ENCODE results near the gene FAM83C. TPM values are rescaled to one million over a fixed set of nuclear protein-coding genes. Genes with fewer than 3 reads are reported as not detected.

FAM83C gene
- polyA plus RNA-seq, 3 donors, result not detected

GRCh38 chr20:35277531-35278395 lies 14.5 kb downstream of the FAM83C start, which contains the start of gene MMP24OS:
TSS of gene MMP24OS (minus strand) at chr20:35278122. CDS start at chr20:35277929, 193 bp downstream.
- Histone ChIP-seq H3K4me3 (replicated peaks in 1 of 3; ENCODE audit: low read depth in 2 of 3, low read length in 3 of 3) (peak within 1 kb of the TSS; percentile 65 to 94 (median 91)), H3K4me2 (replicated peaks; ENCODE audit: extremely low read depth, low read length, poor library complexity, severe bottlenecking) (peak within 1 kb of the TSS; percentile 98), H3K79me2 (ENCODE audit: insufficient read depth, low read length) (peaks cover 44% of the 10 kb centered on the region), H3K9ac (ENCODE audit: insufficient read depth, low read length, poor library complexity, severe bottlenecking) (peak within 1 kb of the TSS; percentile 93), H3K27ac (ENCODE audit: low read depth in 1 of 2, low read length in 2 of 2) (peak within 1 kb of the TSS; percentile 62 to 97), H4K20me1 (ENCODE audit: insufficient read depth, low read length) (peaks cover 41% of the 10 kb centered on the region), H2AFZ (ENCODE audit: insufficient read depth, low read depth, low read length, poor library complexity, severe bottlenecking) (peak within 1 kb of the TSS; percentile 56), H3K9me3 (replicated peaks in 1 of 2; ENCODE audit: control insufficient read depth in 1 of 2, insufficient read depth in 1 of 2, low read length in 2 of 2) (no peaks in the 10 kb centered on the region), H3K4me1 (ENCODE audit: control insufficient read depth in 1 of 2, insufficient read depth in 2 of 2, low read length in 2 of 2) (peaks cover 14 to 22% of the 10 kb centered on the region in 2 donors), H3K27me3 (ENCODE audit: control insufficient read depth in 2 of 2, insufficient read depth in 2 of 2, low read length in 2 of 2) (no peaks in the 10 kb centered on the region), H3K36me3 (replicated peaks in 1 of 2; ENCODE audit: control insufficient read depth in 1 of 2, insufficient read depth in 2 of 2, low read length in 2 of 2) (peaks cover 38 to 63% of the 10 kb centered on the region in 2 donors)
- Mint-ChIP-seq H3K4me3 (peak within 1 kb of the TSS; percentile 95 to 97), H3K4me1 (peaks cover 15% of the 10 kb centered on the region), H3K9me3 (peaks cover 0 to 1% (median 0%) of the 10 kb centered on the region in 7 donors), H3K36me3 (peaks cover 47 to 63% of the 10 kb centered on the region in 2 donors), H3K27me3 (ENCODE audit: low read depth in 3 of 3) (no peaks in the 10 kb centered on the region), H3K27ac (peak within 1 kb of the TSS; percentile 95 to 99 (median 98))
- peak; percentile 83 to 87 (median 86) for DNase-seq
- TF ChIP-seq CTCF (IDR thresholded peaks at IDR 0.05), result no peak
- under 1% methylated on average over 76 of the region's 76 CpGs for WGBS (ENCODE audit: insufficient coverage)
- intact Hi-C loops (cut with micrococcal nuclease), result loop anchor here in 1 of 2 donors (10.0 kb wide), 1 partner anchor 133 kb away; the partner anchor contains the start of gene EDEM2

DNA sequence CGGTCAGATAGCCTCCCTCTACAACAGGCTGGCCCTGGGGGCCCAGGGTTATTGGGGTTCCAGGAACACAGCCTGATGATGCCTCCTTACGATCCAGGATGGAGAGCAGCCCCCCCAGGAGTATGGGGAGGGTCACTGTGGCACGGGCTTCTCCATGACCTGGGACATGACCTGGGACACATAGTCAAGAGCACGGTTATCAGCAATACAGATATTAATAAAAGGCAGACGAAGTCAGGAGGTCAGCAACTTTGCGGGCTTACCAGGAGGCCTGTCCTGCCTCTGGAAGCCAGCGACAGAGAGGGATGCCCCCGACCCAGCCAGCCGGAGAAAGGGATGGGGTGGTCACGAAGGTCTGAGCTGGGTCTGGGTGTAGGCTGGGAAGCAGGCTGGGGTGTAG lies 15.1 kb downstream of the FAM83C start:
- no peak for DNase-seq
- Mint-ChIP-seq H3K4me1 (peaks cover 15% of the 10 kb centered on the region), H3K27ac (peak overlapping the region; percentile 95 to 99 (median 98)), H3K36me3 (peaks cover 44 to 57% of the 10 kb centered on the region in 2 donors), H3K27me3 (ENCODE audit: low read depth in 3 of 3) (no peaks in the 10 kb centered on the region), H3K4me3 (peak overlapping the region; percentile 95 to 97), H3K9me3 (peaks cover 0 to 1% (median 0%) of the 10 kb centered on the region in 7 donors)
- peak overlapping the region; percentile 53 for H2AFZ ChIP-seq (ENCODE audit: insufficient read depth, low read depth, low read length, poor library complexity, severe bottlenecking)
- no peaks in the 10 kb centered on the region for H3K27me3 ChIP-seq (ENCODE audit: control insufficient read depth in 2 of 2, insufficient read depth in 2 of 2, low read length in 2 of 2)
- H3K36me3 ChIP-seq (replicated peaks in 1 of 2; ENCODE audit: control insufficient read depth in 1 of 2, insufficient read depth in 2 of 2, low read length in 2 of 2), result peaks cover 35 to 60% of the 10 kb centered on the region in 2 donors
- peak overlapping the region; percentile 98 for H3K4me2 ChIP-seq (replicated peaks; ENCODE audit: extremely low read depth, low read length, poor library complexity, severe bottlenecking)
- no peak for TF ChIP-seq CTCF (IDR thresholded peaks at IDR 0.05)
- intact Hi-C loops (cut with micrococcal nuclease), result loop anchor here in 1 of 2 donors (10.0 kb wide), 1 partner anchor 132 kb away; the partner anchor contains the start of gene EDEM2
- H3K9ac ChIP-seq (ENCODE audit: insufficient read depth, low read length, poor library complexity, severe bottlenecking), result peak overlapping the region; percentile 93
- peak overlapping the region; percentile 65 to 94 (median 91) for H3K4me3 ChIP-seq (replicated peaks in 1 of 3; ENCODE audit: low read depth in 2 of 3, low read length in 3 of 3)
- H3K9me3 ChIP-seq (replicated peaks in 1 of 2; ENCODE audit: control insufficient read depth in 1 of 2, insufficient read depth in 1 of 2, low read length in 2 of 2), result no peaks in the 10 kb centered on the region
- H3K79me2 ChIP-seq (ENCODE audit: insufficient read depth, low read length), result peaks cover 37% of the 10 kb centered on the region
- H4K20me1 ChIP-seq (ENCODE audit: insufficient read depth, low read length), result peaks cover 41% of the 10 kb centered on the region
- WGBS (ENCODE audit: insufficient coverage), result 16% methylated on average over 5 of the region's 10 CpGs
- peaks cover 14 to 22% of the 10 kb centered on the region in 2 donors for H3K4me1 ChIP-seq (ENCODE audit: control insufficient read depth in 1 of 2, insufficient read depth in 2 of 2, low read length in 2 of 2)
- peak overlapping the region; percentile 62 to 97 for H3K27ac ChIP-seq (ENCODE audit: low read depth in 1 of 2, low read length in 2 of 2)
